ENCODE data around the gene PRIMPOL.
"Not testable (repeated sequence)": the region's sequence is repeated elsewhere in the genome, so short reads cannot be mapped to it uniquely, and the experiment has no call there.

PRIMPOL gene

DNA sequence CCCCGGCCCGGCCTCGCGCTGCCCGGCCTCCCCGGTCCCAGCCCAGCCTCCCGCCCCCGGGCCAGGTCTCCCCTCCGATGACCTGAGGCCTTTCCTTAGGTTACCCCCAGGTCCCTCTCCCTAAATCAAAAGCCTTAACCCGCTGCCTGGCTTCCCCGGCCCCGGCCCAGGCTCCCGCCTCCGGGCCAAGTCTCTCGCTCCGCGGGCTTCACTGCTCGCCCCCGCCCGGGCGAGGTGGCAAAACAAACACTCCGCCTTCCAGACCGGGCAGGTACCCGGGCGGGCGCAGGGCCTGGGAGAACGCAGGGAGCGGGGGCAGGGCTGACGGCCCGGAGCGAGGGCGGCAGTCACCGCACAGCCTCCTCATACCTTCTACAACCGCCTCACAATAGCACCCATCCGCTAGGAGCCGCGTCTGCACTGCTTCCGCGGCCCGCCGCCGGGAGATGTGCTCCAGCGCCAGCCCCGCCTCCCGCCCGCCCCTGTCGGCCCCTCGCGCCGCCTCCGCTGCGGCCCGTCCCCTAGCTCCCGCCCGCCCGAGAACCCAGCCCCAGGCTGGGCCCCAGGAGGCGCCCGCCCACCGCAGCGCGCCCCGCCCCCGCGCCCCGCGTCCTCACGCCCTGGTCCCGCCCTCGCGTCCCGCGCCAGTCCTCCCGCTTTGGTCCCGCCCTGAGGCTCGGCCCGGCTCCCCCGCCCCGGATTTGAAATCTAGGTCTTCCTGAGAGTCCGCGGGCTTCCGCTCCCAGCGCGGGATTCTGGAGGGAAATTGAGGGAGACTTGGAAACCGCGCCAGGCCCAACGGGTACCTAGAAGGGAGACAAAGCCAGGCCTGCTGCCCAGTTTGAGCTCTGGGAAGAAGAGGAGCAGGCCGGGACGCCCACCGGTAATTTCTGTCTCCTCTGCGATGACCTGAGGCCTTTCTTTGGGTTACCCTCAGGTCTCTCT, at the start of gene PRIMPOL, which contains the start of gene CASP3:
TSS of gene PRIMPOL (plus strand) at position 713 of the 945 bp plus-strand sequence. CDS start 7,403 bp downstream, outside the sequence.
TSS of gene CASP3 (minus strand) at position 422 of the 945 bp plus-strand sequence. CDS start 10,994 bp downstream, outside the sequence.
- peak within 1 kb of the TSS; percentile 88 for H3K4me3 ChIP-seq (ENCODE audit: low read length)
- H2AFZ ChIP-seq (ENCODE audit: low read depth, low read length), result peak within 1 kb of the TSS; percentile 66
- H3K4me1 ChIP-seq (ENCODE audit: insufficient read depth, low read length), result peaks cover 30% of the 10 kb centered on the region
- no peaks in the 10 kb centered on the region for H3K9me3 ChIP-seq (ENCODE audit: low read length)
- H3K36me3 ChIP-seq (ENCODE audit: insufficient read depth, low read length), result peaks cover 5% of the 10 kb centered on the region
- no peaks in the 10 kb centered on the region for H3K27me3 ChIP-seq (ENCODE audit: insufficient read depth, low read length)

GRCh38 chr4:184600982-184601381, 48.6 kb upstream of the PRIMPOL start:
- not testable (repeated sequence) for H2AFZ ChIP-seq (ENCODE audit: low read depth, low read length); H3K36me3 ChIP-seq (ENCODE audit: insufficient read depth, low read length); H3K4me3 ChIP-seq (ENCODE audit: low read length); H3K27me3 ChIP-seq (ENCODE audit: insufficient read depth, low read length); H3K4me1 ChIP-seq (ENCODE audit: insufficient read depth, low read length); H3K9me3 ChIP-seq (ENCODE audit: low read length)

GRCh38 chr4:184602857-184603256, 46.7 kb upstream of the PRIMPOL start:
- H3K27me3 ChIP-seq (ENCODE audit: insufficient read depth, low read length); H3K4me3 ChIP-seq (ENCODE audit: low read length); H2AFZ ChIP-seq (ENCODE audit: low read depth, low read length); H3K36me3 ChIP-seq (ENCODE audit: insufficient read depth, low read length); H3K9me3 ChIP-seq (ENCODE audit: low read length); H3K4me1 ChIP-seq (ENCODE audit: insufficient read depth, low read length): not testable (repeated sequence)

DNA sequence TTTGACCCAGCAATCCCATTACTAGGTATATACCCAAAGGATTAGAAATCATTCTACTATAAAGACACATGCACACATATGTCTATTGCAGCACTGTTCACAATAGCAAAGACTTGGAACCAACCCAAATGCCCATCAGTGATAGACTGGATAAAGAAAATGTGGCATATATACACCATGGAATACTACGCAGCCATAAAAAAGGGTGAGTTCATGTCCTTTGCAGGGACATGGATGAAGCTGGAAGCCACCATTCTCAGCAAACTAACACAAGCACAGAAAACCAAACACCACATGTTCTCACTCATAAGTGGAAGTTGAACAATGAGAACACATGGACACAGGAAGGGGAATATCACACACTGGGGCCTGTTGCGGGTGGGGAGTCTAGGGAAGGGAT, 42.1 kb upstream of the PRIMPOL start:
- not testable (repeated sequence) for H3K4me1 ChIP-seq (ENCODE audit: insufficient read depth, low read length); H3K36me3 ChIP-seq (ENCODE audit: insufficient read depth, low read length); H2AFZ ChIP-seq (ENCODE audit: low read depth, low read length); H3K9me3 ChIP-seq (ENCODE audit: low read length); H3K4me3 ChIP-seq (ENCODE audit: low read length); H3K27me3 ChIP-seq (ENCODE audit: insufficient read depth, low read length)

GRCh38 chr4:184612074-184612473, 37.5 kb upstream of the PRIMPOL start:
- no peaks in the 10 kb centered on the region for H3K27me3 ChIP-seq (ENCODE audit: insufficient read depth, low read length)
- H3K9me3 ChIP-seq (ENCODE audit: low read length), result peaks cover 3% of the 10 kb centered on the region
- no peaks in the 10 kb centered on the region for H3K4me1 ChIP-seq (ENCODE audit: insufficient read depth, low read length)
- H3K36me3 ChIP-seq (ENCODE audit: insufficient read depth, low read length), result no peaks in the 10 kb centered on the region
- no peak overlapping the region for H2AFZ ChIP-seq (ENCODE audit: low read depth, low read length)
- no peak overlapping the region for H3K4me3 ChIP-seq (ENCODE audit: low read length)

DNA sequence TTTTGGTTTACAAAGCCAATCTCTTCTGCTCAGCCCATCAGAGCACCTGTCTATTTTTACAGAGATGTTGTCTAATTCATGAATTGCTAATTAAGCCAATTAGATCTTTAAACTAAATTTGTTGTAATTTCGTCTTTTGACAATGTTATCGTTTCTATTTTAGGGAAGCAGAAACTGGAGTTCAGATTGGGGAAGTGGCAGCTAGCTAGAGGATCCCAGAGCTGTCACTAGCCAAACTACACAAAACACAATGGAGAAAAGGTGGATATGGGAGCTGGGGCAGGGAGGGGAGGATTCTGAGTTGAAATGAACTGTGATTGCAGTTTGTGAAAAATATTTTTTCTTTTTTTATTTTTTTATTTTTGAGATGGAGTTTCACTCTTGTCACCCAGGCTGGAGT, 36.1 kb upstream of the PRIMPOL start:
- Histone ChIP-seq H2AFZ (ENCODE audit: low read depth, low read length) (no peak overlapping the region), H3K4me1 (ENCODE audit: insufficient read depth, low read length) (no peaks in the 10 kb centered on the region), H3K36me3 (ENCODE audit: insufficient read depth, low read length) (no peaks in the 10 kb centered on the region), H3K4me3 (ENCODE audit: low read length) (no peak overlapping the region), H3K9me3 (ENCODE audit: low read length) (peaks cover 3% of the 10 kb centered on the region), H3K27me3 (ENCODE audit: insufficient read depth, low read length) (no peaks in the 10 kb centered on the region)

DNA sequence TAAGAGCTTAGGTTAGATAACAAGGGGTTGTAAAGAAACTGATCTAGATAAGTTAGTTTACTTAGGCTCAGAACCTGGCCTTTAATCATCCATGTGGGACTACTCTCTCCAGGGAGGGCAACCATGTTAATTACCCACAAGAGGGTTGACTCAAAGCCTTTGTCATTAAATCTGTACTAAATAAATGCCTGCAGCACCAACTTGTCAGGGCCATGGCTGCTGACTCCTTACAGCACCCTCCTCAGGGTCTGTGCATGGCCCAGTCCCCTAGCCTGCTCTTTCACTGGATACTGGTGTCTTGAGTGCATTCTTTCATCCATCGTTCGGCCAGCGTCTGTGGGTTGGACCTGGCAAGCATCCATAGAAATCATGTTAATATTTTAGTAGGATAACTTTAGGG, 35.0 kb upstream of the PRIMPOL start:
- Histone ChIP-seq H2AFZ (ENCODE audit: low read depth, low read length) (no peak overlapping the region), H3K36me3 (ENCODE audit: insufficient read depth, low read length) (no peaks in the 10 kb centered on the region), H3K9me3 (ENCODE audit: low read length) (peaks cover 3% of the 10 kb centered on the region), H3K4me3 (ENCODE audit: low read length) (no peak overlapping the region), H3K4me1 (ENCODE audit: insufficient read depth, low read length) (no peaks in the 10 kb centered on the region), H3K27me3 (ENCODE audit: insufficient read depth, low read length) (no peaks in the 10 kb centered on the region)

DNA sequence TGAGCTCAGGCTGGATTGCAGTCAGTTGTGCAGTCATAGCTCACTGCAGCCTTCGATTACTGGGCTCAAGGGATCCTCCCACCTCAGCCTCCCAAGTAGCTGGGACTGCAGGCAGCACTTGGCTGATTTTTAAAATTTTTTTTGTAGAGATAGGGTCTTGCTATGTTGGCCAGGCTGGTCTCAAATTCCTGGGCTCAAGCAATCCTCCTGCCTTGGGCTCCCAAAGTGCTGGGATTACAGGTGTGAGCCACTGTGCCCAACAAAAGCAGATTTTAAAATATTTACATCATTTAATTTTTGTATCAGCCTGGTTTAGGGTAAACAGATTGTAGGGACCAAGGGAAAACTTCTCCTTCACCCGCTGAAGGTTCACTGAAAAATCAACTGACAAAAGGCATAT, 33.4 kb upstream of the PRIMPOL start:
- not testable (repeated sequence) for H3K4me3 ChIP-seq (ENCODE audit: low read length); H3K9me3 ChIP-seq (ENCODE audit: low read length); H2AFZ ChIP-seq (ENCODE audit: low read depth, low read length); H3K36me3 ChIP-seq (ENCODE audit: insufficient read depth, low read length); H3K4me1 ChIP-seq (ENCODE audit: insufficient read depth, low read length); H3K27me3 ChIP-seq (ENCODE audit: insufficient read depth, low read length)

DNA sequence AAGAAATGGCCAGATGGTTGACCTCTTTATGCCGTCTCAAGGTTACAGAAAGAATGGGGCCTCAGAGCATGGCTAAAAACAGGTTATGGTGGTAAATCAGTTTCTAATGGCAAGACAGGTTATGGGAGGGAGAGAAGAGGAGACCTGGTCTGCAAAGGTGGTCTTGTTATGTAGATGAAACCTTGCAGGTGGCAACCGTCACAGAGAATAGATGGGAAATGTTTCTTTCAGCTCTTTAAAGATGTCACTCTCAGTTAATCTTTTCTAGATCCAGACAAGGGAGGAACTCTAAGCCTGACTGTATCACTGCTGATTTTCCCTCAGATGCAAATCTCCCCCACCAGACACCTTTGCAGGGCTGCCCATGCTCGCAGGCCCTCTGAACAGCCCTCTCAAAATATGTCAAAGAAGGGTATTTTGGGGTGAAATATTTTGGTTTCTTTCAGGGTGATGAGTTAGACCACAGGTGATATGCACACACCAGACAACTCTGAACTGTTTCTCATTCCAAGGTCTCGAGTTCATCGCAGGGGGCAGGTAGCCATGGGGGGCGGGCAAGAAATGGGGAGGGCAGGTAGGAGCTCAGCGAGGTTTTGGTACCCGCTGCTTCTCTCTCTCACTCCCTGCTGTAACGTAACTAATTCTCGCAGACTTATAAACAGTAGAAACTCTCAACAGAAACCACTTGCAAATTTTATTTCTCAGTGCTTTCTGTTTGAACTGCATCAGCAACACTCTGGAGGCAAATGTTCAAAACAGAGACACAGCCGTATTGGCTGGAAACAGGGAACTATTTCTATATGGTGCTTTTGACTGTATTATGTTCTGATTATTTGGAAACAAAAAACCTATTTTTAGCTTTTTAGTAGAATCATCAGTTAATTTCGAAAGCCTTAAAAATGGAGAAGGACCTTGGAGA, 32.6 kb upstream of the PRIMPOL start:
- Histone ChIP-seq H3K4me1 (ENCODE audit: insufficient read depth, low read length) (no peaks in the 10 kb centered on the region), H3K27me3 (ENCODE audit: insufficient read depth, low read length) (no peaks in the 10 kb centered on the region), H3K9me3 (ENCODE audit: low read length) (peaks cover 3% of the 10 kb centered on the region), H3K36me3 (ENCODE audit: insufficient read depth, low read length) (no peaks in the 10 kb centered on the region), H2AFZ (ENCODE audit: low read depth, low read length) (no peak overlapping the region), H3K4me3 (ENCODE audit: low read length) (no peak overlapping the region)

- Histone ChIP-seq H3K27me3 (ENCODE audit: insufficient read depth, low read length) (no peaks in the 10 kb centered on the region), H3K4me3 (ENCODE audit: low read length) (no peak overlapping the region), H3K36me3 (ENCODE audit: insufficient read depth, low read length) (no peaks in the 10 kb centered on the region), H3K4me1 (ENCODE audit: insufficient read depth, low read length) (no peaks in the 10 kb centered on the region), H3K9me3 (ENCODE audit: low read length) (peaks cover 3% of the 10 kb centered on the region), H2AFZ (ENCODE audit: low read depth, low read length) (no peak overlapping the region)
These were observed 31.8 kb upstream of the PRIMPOL start for GRCh38 chr4:184617600-184618196.

DNA sequence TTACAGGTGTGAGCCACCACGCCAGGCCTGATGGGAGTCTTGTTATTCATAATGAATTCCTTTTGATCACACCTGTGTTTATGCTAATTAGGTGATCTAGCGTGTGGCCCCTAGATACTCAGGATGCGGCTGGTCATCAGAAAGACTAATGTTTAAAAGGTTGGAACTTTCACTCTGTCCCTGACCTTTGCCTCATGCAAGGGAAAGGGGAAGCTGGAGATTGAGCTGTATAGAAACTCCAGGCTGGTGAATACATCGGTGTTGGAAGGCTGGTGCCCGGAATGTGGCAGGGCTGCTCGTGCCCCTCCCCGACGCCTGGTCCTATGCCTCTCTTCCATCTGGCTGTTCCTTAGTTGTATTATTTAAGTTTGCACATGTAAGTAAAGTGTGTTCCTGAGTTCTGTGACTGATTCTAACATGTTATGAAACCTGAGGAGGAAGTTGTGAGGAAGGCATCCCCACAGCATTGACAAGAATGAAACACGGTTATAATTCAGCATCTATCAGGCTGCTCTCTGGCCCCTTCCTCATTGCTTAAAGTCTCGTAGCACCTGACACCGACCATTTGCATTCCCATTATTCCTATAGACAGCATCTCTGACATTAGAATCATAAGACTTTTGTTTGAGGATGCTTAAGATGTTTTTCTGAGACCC, 29.2 kb upstream of the PRIMPOL start:
- no peak overlapping the region for H3K4me3 ChIP-seq (ENCODE audit: low read length)
- H3K9me3 ChIP-seq (ENCODE audit: low read length), result no peaks in the 10 kb centered on the region

DNA sequence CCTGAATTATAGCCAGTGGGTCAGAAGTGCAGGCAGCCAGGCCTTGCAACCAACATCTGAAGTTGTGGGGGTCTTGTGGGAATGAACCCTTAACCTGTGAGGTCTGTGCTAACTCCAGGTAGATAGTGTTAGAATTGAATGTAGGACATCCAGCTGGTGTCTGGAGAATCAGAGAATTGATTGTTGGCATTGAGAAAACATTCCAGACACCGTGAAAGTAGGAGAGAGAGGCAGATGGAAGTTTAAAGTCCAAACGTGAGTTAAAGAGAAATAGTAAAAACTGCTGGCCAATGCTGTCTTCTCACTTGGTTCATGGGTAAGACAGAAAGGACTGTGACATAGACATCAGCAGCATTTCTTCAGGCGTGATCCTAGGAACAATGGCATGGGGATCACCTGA, 28.0 kb upstream of the PRIMPOL start:
- Histone ChIP-seq H3K4me1 (ENCODE audit: insufficient read depth, low read length) (peaks cover 2% of the 10 kb centered on the region), H3K4me3 (ENCODE audit: low read length) (no peak overlapping the region), H3K27me3 (ENCODE audit: insufficient read depth, low read length) (no peaks in the 10 kb centered on the region), H3K9me3 (ENCODE audit: low read length) (no peaks in the 10 kb centered on the region), H3K36me3 (ENCODE audit: insufficient read depth, low read length) (no peaks in the 10 kb centered on the region), H2AFZ (ENCODE audit: low read depth, low read length) (no peak overlapping the region)

More for the DNA sequence above, 29.2 kb upstream of the PRIMPOL start:
- no peaks in the 10 kb centered on the region for H3K27me3 ChIP-seq (ENCODE audit: insufficient read depth, low read length)
- H2AFZ ChIP-seq (ENCODE audit: low read depth, low read length), result no peak overlapping the region
- H3K4me1 ChIP-seq (ENCODE audit: insufficient read depth, low read length), result no peaks in the 10 kb centered on the region
- no peaks in the 10 kb centered on the region for H3K36me3 ChIP-seq (ENCODE audit: insufficient read depth, low read length)
